IMR-90 (cell line): ENCODE results near the gene LSM7. TPM values are rescaled to one million over a fixed set of nuclear protein-coding genes. Genes with fewer than 3 reads are reported as not detected.

ENCODE experiments used
- ATAC-seq: fragments of 200-7000 bp; cut with Tn5 transposase; 2 replicates; pipeline ENCODE4 v1.9.1; 2020; ENCODE audit warnings: low read depth, mild to moderate bottlenecking, moderate library complexity
- BruUV-seq: library from RNA; stranded (reverse); fragments of 400-500 nt; replicated peaks from 2 replicates; lab custom pipeline; 2021; lab: Mats Ljungman, UMichigan
- CTCF ChIA-PET: fragments of 300-600 bp; formaldehyde crosslinking; extraction: SDS; loops from one replicate; lab custom pipeline; 2021; ENCODE audit warnings: antibody characterized with exemption; lab: Yijun Ruan, JAX
- POLR2A ChIA-PET: fragments of 300-600 bp; sonication (Branson Sonifier 250); formaldehyde crosslinking; loops from one replicate; lab custom pipeline; 2022; ENCODE audit warnings: antibody characterized with exemption; ENCODE audit not compliant: unreplicated experiment; lab: Charles Lee
- DNase-seq: peaks from one replicate; pipeline ENCODE4 v3.0.0; 2013
- H2AFZ ChIP-seq: replicated peaks from 2 replicates; pipeline ENCODE3; 2013; ENCODE audit warnings: low read length, mild to moderate bottlenecking; ENCODE audit not compliant: poor library complexity
- H2AK5ac ChIP-seq: 2 replicates; pipeline ENCODE4 v1.6.1; 2013; ENCODE audit warnings: low read depth, low read length, inconsistent platforms
- H2AK9ac ChIP-seq: replicated peaks from 2 replicates; pipeline ENCODE3; 2013; ENCODE audit warnings: mild to moderate bottlenecking, low read depth, low read length, moderate library complexity; ENCODE audit not compliant: poor library complexity
- H2BK120ac ChIP-seq: 2 replicates; pipeline ENCODE4 v1.6.1; 2013; ENCODE audit warnings: low read depth, low read length, inconsistent platforms
- H2BK15ac ChIP-seq: 3 replicates; pipeline ENCODE4 v1.6.1; 2013; ENCODE audit warnings: low read depth, low read length, inconsistent platforms
- H2BK20ac ChIP-seq: 2 replicates; pipeline ENCODE4 v1.6.1; 2013; ENCODE audit warnings: low read depth, mild to moderate bottlenecking, inconsistent platforms, low read length, moderate library complexity
- H2BK5ac ChIP-seq: 2 replicates; pipeline ENCODE4 v1.6.1; 2013; ENCODE audit warnings: mild to moderate bottlenecking, low read depth, low read length, inconsistent platforms; ENCODE audit not compliant: poor library complexity, severe bottlenecking
- H3K14ac ChIP-seq: replicated peaks from 2 replicates; pipeline ENCODE4 v1.6.1; 2013; ENCODE audit warnings: low read depth, low read length, inconsistent platforms
- H3K18ac ChIP-seq: 2 replicates; pipeline ENCODE4 v1.6.1; 2013; ENCODE audit warnings: low read depth, low read length, control low read depth
- H3K23ac ChIP-seq: 2 replicates; pipeline ENCODE4 v1.6.1; 2013; ENCODE audit warnings: low read depth, low read length, inconsistent platforms
- H3K27ac ChIP-seq: 2 replicates; pipeline ENCODE4 v1.5.1; 2013; ENCODE audit warnings: mild to moderate bottlenecking, control low read depth, low read length; ENCODE audit not compliant: insufficient read depth
- H3K27me3 ChIP-seq: 2 replicates; pipeline ENCODE4 v1.6.1; 2013; ENCODE audit warnings: low read length; ENCODE audit not compliant: control insufficient read depth, insufficient read depth
- H3K36me3 ChIP-seq: 2 replicates; pipeline ENCODE4 v1.6.1; 2013; ENCODE audit warnings: low read length, mixed read lengths; ENCODE audit not compliant: control insufficient read depth, insufficient read depth
- H3K4ac ChIP-seq: 2 replicates; pipeline ENCODE4 v1.6.1; 2013; ENCODE audit warnings: low read depth, low read length, inconsistent platforms
- H3K4me1 ChIP-seq: 2 replicates; pipeline ENCODE4 v1.6.1; 2013; ENCODE audit warnings: low read length, mixed read lengths; ENCODE audit not compliant: control insufficient read depth, insufficient read depth
- H3K4me2 ChIP-seq: 2 replicates; pipeline ENCODE4 v1.6.1; 2013; ENCODE audit warnings: low read depth, mild to moderate bottlenecking, control low read depth, low read length, moderate library complexity
- H3K4me3 ChIP-seq: 2 replicates; pipeline ENCODE4 v1.5.1; 2013; ENCODE audit warnings: low read depth, mild to moderate bottlenecking, control low read depth, low read length, moderate library complexity; ENCODE audit not compliant: insufficient read depth
- H3K56ac ChIP-seq: 2 replicates; pipeline ENCODE4 v1.6.1; 2013; ENCODE audit warnings: low read length, inconsistent platforms; ENCODE audit not compliant: insufficient read depth; ENCODE audit errors: extremely low read depth
- H3K79me1 ChIP-seq, 2 experiments: 2 replicates each; pipeline ENCODE4 v1.6.1; 2013; ENCODE audit warnings: low read length in 2 of 2, inconsistent platforms in 1 of 2, low read depth in 1 of 2
- H3K9ac ChIP-seq: 2 replicates; pipeline ENCODE4 v1.6.1; 2013; ENCODE audit warnings: low read depth, low read length, control low read depth
- H3K9me1 ChIP-seq: 2 replicates; pipeline ENCODE4 v1.6.1; 2013; ENCODE audit warnings: low read length, inconsistent platforms; ENCODE audit not compliant: insufficient read depth
- H3K9me3 ChIP-seq: 2 replicates; pipeline ENCODE4 v1.6.1; 2013; ENCODE audit warnings: low read length; ENCODE audit not compliant: control insufficient read depth, insufficient read depth
- H4K20me1 ChIP-seq: 2 replicates; pipeline ENCODE4 v1.6.1; 2013; ENCODE audit warnings: low read length, inconsistent platforms; ENCODE audit not compliant: insufficient read depth
- H4K5ac ChIP-seq: 2 replicates; pipeline ENCODE4 v1.6.1; 2013; ENCODE audit warnings: mild to moderate bottlenecking, low read depth, low read length, control low read depth
- H4K8ac ChIP-seq, 2 experiments: 2 replicates each; pipeline ENCODE4 v1.6.1; 2013; ENCODE audit warnings: low read depth in 2 of 2, low read length in 2 of 2, control low read depth in 1 of 2, inconsistent platforms in 1 of 2
- H4K91ac ChIP-seq: 2 replicates; pipeline ENCODE4 v1.6.1; 2013; ENCODE audit warnings: low read depth, low read length, inconsistent platforms; ENCODE audit not compliant: insufficient read depth
- BHLHE40 ChIP-seq: fragments of 150-350 bp; IDR thresholded peaks from 2 replicates; pipeline ENCODE4 v1.6.1; 2016; ENCODE audit warnings: mild to moderate bottlenecking, low read depth, low read length
- CEBPB ChIP-seq: IDR thresholded peaks from 2 replicates; pipeline ENCODE4 v1.6.1; 2012; ENCODE audit warnings: low read depth, low read length, improper control_type of control experiment
- CHD1 ChIP-seq: IDR thresholded peaks from 2 replicates; pipeline ENCODE4 v1.6.1; 2012; ENCODE audit warnings: low read depth, low read length, improper control_type of control experiment
- CTCF ChIP-seq: conservative IDR thresholded peaks from 2 replicates; pipeline ENCODE4 v1.5.1; 2012; ENCODE audit warnings: mild to moderate bottlenecking, low read depth, low read length, improper control_type of control experiment
- ELK1 ChIP-seq: fragments of 150-350 bp; IDR thresholded peaks from 2 replicates; pipeline ENCODE4 v1.6.1; 2016; ENCODE audit warnings: low read depth, mild to moderate bottlenecking, low read length, moderate library complexity, borderline replicate concordance
- MAFK ChIP-seq: IDR thresholded peaks from 2 replicates; pipeline ENCODE4 v1.6.1; 2012; ENCODE audit warnings: low read depth, low read length, improper control_type of control experiment
- MXI1 ChIP-seq: IDR thresholded peaks from 2 replicates; pipeline ENCODE4 v1.6.1; 2012; ENCODE audit warnings: low read depth, mild to moderate bottlenecking, low read length, moderate library complexity, borderline replicate concordance
- NFE2L2 ChIP-seq: fragments of 150-350 bp; IDR thresholded peaks from 2 replicates; pipeline ENCODE4 v1.6.1; 2016; ENCODE audit warnings: low read depth, mild to moderate bottlenecking, low read length
- RAD21 ChIP-seq: IDR thresholded peaks from 2 replicates; pipeline ENCODE4 v1.6.1; 2012; ENCODE audit warnings: low read length, improper control_type of control experiment
- RCOR1 ChIP-seq: IDR thresholded peaks from 2 replicates; pipeline ENCODE4 v1.6.1; 2012; ENCODE audit warnings: mild to moderate bottlenecking, low read length, improper control_type of control experiment; ENCODE audit not compliant: insufficient replicate concordance
- RFX5 ChIP-seq: IDR thresholded peaks from 2 replicates; pipeline ENCODE4 v1.8.0; 2012; ENCODE audit warnings: low read depth, mild to moderate bottlenecking, low read length, moderate library complexity
- SMC3 ChIP-seq: fragments of 150-350 bp; IDR thresholded peaks from 2 replicates; pipeline ENCODE4 v1.6.1; 2016; ENCODE audit warnings: low read depth, mild to moderate bottlenecking, antibody characterized with exemption, low read length, moderate library complexity
- USF2 ChIP-seq: fragments of 150-350 bp; IDR thresholded peaks from 2 replicates; pipeline ENCODE4 v1.6.1; 2017; ENCODE audit warnings: mild to moderate bottlenecking, antibody characterized with exemption, low read length, low read depth
- WGBS, 2 experiments: methylation state at CpG; one replicate each; pipeline versions ENCODE4 v1.1.5 to v1.1.7; 2013; ENCODE audit warnings: missing lambda C conversion rate in 2 of 2; ENCODE audit not compliant: insufficient read length in 1 of 2; ENCODE audit errors: extremely low coverage in 2 of 2; 5-methylcytosine and 5-hydroxymethylcytosine counted together
- dilution Hi-C: fragments of 300-500 bp; cut with HindIII; formaldehyde crosslinking; loops from one replicate; pipeline ENCODE4 v1.14.3; 2018; ENCODE audit warnings: low sequenced_read_pairs; ENCODE audit not compliant: unreplicated experiment
- in situ Hi-C: fragments of 300-500 bp; cut with MboI; formaldehyde crosslinking; loops from 3 replicates; pipeline ENCODE4 v1.14.3; 2019; ENCODE audit warnings: low sequenced_read_pairs, inconsistent platforms, mixed read lengths
- intact Hi-C: fragments of 100-400 bp; cut with micrococcal nuclease; formaldehyde crosslinking; loops from 2 replicates; pipeline ENCODE4 v1.10.0; 2022
- polyA plus RNA-seq, 3 experiments: library from polyadenylated mRNA; depleted of rRNA; stranded (reverse); fragments of >200 nt; gene quantifications; 2 replicates each; pipeline ENCODE4 v1.2.3, GENCODE V29; 2012; ENCODE audit warnings: low replicate concordance in 1 of 3
- total RNA-seq: library from RNA; depleted of rRNA; stranded (reverse); fragments of >200 nt; gene quantifications from 2 replicates; pipeline ENCODE4 v1.2.3, GENCODE V29; 2012

Gene LSM7
- total and polyA plus RNA-seq, 2 of the 4 experiments (the other 2 are of a cell fraction): 145 to 708 TPM

DNA sequence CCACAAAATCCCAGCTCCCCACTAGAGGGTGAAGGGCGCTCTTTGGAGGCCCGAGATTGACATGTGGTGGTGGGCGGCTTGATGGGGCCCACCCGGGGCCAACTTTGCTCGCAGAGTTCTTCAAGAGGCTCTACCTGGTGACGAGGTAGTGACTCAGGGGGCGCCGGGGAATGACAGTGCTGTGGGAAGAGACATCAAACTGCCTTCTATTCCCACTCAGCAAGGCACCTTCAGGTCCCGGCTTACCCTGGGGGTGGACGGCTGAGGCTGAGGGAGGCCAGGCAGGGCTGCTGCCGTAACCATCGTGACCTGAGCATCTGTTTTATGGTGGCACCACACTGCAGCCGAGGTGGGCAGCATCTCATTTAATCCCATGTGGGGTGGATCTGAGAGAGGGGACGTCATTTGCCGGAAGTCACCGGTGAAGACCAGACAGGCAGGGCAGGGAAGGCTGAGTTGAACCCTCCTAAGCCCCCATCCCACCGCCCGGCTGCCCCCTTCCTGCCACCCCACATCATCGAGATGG is 22.0 kb downstream of the LSM7 start:
- BruUV-seq: no TSS peak

More for the DNA sequence above, 22.0 kb downstream of the LSM7 start:
- in situ Hi-C loops (no loop called here), intact Hi-C loops (no loop called here), dilution Hi-C loops (no loop called here)
- DNase-seq (no peak), ATAC-seq (no peak)
- CTCF ChIA-PET: no interaction called here
- Histone ChIP-seq H2AK9ac (no peak overlapping the region), H3K4me3 (no peak overlapping the region), H3K4me2 (no peak overlapping the region), H4K91ac (no peak overlapping the region), H2AK5ac (no peak overlapping the region), H4K8ac (no peak overlapping the region), H3K9ac (no peak overlapping the region), H3K27ac (no peak overlapping the region), H3K9me1 (no peaks in the 10 kb centered on the region), H3K79me1 (no peaks in the 10 kb centered on the region), H2BK20ac (no peak overlapping the region), H3K27me3 (peaks cover 56% of the 10 kb centered on the region), H2BK5ac (no peak overlapping the region), H4K5ac (no peak overlapping the region), H3K18ac (no peak overlapping the region), H2AFZ (no peak overlapping the region), H3K4ac (no peak overlapping the region), H3K56ac (no peak overlapping the region), H2BK120ac (no peak overlapping the region), H3K14ac (no peak overlapping the region), H2BK15ac (no peak overlapping the region), H3K4me1 (peaks cover 8% of the 10 kb centered on the region; the same call in 1 of the 2 replicates), H4K20me1 (0 out of 2 replicates have a peak, but pooled peaks cover 8% of the 10 kb centered on the region), H3K36me3 (no peaks in the 10 kb centered on the region), H3K9me3 (no peaks in the 10 kb centered on the region; the same call in 1 of the 2 replicates), H3K23ac (no peak overlapping the region)
- POLR2A ChIA-PET: no interaction called here
- TF ChIP-seq RAD21: no peak
- no peak for TF ChIP-seq MAFK
- TF ChIP-seq MXI1: no peak
- no peak for TF ChIP-seq RFX5
- TF ChIP-seq CHD1: no peak
- TF ChIP-seq SMC3: no peak
- TF ChIP-seq CTCF: no peak
- TF ChIP-seq NFE2L2: no peak
- TF ChIP-seq CEBPB: no peak
- TF ChIP-seq USF2: no peak
- TF ChIP-seq BHLHE40: no peak
- no peak for TF ChIP-seq RCOR1
- TF ChIP-seq ELK1: no peak
- no CpG with 5 or more reads among the region's 19 CpGs for WGBS, 2 experiments
